ENCODE measurements around the gene AMMECR1. TPM values are rescaled to one million over a fixed set of nuclear protein-coding genes. Genes with fewer than 3 reads are reported as not detected.

The AMMECR1 gene
- total RNA-seq, 1 donor from 2014 or later = 12.5 TPM

Other genes starting within 250 kb of the AMMECR1 start
- 0.52 and 1.2 TPM in 2 replicates for gene RTL9, start 40.8 kb upstream of the AMMECR1 start, total RNA-seq

Data from myocyte (in vitro differentiated cells).